Epithelial cell of prostate (primary cell): Measurements from ENCODE around the gene TRIP6.

Source experiments
- DNase-seq: peaks from one replicate; pipeline ENCODE4 v3.0.0-alpha.2; 2011; ENCODE audit warnings: low read depth, low spot score
- H3K27ac ChIP-seq: fragments of 450-650 bp; 2 replicates; pipeline ENCODE4 v1.5.1; 2017; ENCODE audit warnings: mild to moderate bottlenecking

Gene TRIP6

DNA sequence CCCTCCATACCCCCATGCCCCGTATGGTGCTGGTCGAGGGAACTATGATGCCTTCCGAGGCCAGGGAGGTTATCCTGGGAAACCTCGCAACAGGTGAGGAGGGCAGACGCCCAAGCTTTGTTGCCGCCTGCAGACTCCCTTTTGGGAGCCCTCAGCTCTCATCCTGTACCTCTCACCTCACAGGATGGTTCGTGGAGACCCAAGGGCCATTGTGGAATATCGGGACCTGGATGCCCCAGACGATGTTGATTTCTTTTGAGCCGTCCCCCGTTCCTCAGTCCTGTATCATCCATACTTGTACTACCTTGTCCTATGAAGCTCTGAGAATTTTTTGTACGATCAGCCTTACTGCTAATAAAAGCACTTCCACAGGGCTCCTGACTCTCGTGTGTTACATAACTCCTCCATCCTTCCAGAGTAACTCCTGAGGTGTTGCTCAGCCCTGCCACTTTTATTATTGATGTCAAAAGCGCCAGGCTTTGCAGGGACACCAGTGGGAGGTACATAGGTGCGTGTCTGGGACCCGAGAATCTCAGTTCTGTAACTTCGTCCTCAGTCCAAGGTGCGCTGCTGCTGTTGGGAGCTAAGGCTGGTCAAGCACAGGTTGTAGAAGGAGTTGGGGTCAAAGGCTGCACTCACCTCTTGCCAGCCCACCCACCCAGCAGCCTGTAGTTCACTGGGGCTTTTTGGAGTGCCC lies 21.3 kb downstream of the TRIP6 start:
- H3K27ac ChIP-seq, result peak overlapping the region; percentile 94
- no peak for DNase-seq

DNA sequence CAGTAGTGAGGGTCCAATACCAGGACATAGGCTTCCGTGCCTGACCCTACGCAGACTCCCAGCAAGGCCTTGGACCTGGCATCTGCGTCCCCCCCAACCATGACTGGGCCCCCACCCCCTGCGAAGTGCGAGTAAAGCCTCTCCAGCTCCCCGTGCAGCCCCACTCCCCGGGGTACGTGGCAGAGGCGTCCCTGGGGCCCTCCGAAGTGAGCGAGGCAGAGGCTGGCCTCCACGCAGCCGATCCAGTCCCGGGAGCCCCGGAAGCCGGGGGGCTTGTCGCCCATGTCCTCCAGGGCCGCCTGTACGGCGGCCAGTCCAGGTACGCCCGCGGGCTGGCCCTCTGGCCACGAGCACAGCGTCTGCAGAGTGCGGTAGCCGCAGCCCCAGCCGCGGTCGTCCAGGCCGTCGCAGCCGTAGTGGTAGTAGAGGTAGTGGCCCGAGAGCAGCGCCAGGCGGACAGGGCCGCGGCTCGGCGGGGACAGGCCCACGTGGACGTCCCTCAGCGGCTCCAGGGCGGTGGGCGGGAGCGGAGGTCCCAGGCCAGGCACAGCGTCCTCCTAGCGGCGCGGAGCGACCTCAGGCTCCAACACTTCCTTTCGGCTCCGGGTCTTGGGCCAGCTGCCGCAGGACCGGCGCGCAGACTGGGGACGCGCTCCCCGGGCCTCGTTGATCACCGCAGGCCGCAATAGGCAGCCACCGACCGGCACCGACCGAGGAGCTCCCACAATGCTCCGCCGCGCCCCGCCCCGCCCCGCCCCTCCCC lies 22.0 kb downstream of the TRIP6 start, which contains the start of gene UFSP1:
Gene UFSP1, minus strand, starts transcription at position 728 of the 763 bp plus-strand sequence. Its CDS starts 444 bp downstream, at position 284.
- H3K27ac ChIP-seq, result peak within 1 kb of the TSS; percentile 94
- DNase-seq, result no peak

DNA sequence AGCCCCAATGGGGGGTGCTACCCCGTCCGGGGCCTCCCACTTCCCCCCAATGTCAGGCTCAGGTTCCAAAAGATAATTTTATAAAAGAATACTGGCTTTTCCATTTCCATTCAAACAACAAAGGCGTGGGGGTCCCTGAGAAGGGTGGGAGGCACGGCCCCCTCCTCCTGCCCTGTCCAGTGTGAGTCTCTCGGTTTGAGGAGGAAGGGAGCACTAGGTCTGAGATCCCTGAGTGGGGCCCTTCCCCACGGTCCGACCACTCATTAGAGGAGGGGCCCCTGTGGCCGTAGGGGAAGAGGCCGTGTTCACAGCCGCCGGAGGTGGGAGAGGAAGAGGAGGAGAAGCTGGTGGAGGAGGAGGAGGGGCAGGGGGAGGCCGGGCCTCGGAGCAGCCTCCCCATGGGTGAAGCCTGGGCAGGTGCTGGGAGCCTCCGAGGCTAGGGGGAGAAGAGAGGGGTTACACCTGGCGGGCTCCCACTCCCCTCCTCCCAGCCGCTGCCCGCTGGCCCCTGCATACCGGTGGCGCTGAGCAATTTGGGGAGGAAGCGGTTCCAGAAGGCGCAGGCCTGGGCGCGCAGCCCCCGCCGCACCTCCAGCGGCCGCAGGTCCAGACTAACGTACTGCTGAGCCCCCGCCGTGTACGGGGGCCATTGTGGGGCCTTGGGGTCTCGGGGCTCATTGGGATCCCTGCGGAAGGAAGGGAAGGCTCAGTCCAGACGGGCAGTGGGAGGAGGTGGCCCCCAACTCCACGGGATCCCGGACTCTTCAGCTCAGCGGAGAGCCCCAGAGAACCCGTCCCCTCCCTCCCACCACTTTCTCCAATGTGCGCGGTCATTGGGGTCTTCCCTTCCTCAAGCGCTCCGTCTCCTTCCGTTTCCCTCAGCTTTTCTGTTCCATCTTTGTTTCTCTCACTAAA lies 23.7 kb downstream of the TRIP6 start:
- H3K27ac ChIP-seq, result peak overlapping the region; percentile 94
- no peak for DNase-seq

DNA sequence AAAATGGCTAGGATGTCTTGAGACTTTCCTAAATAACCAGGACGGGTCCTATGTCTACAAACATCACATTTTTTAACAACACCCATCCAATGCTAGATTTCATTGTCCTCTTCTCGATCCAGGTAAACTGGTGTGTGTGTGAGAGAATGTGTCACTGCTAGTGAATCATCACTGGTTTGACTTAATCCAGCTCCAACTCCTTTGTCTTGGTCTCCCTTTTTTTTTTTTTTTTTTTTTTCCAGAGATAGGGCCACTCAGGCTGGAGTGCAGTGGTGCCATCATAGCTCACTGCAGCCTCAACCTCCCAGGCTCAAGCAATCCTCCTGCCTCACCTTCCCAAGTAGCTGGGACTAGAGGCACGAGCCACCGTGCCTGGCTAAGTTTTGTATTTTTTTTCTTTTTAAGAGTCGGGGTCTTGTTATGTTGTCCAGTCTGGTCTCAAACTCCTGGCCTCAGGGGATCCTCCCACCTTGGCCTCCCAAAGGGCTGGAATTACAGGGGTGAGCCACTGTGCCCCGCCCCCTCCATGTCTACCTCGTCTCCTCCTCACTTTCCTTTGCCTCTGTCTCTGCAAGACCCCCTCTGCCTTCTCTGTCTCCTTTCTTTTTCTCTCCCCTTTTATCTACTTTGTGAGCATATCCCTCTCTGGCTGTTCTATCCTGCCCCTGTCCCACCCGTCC lies 24.5 kb downstream of the TRIP6 start:
- H3K27ac ChIP-seq, result peak overlapping the region; percentile 94
- peak; percentile 73 for DNase-seq

DNA sequence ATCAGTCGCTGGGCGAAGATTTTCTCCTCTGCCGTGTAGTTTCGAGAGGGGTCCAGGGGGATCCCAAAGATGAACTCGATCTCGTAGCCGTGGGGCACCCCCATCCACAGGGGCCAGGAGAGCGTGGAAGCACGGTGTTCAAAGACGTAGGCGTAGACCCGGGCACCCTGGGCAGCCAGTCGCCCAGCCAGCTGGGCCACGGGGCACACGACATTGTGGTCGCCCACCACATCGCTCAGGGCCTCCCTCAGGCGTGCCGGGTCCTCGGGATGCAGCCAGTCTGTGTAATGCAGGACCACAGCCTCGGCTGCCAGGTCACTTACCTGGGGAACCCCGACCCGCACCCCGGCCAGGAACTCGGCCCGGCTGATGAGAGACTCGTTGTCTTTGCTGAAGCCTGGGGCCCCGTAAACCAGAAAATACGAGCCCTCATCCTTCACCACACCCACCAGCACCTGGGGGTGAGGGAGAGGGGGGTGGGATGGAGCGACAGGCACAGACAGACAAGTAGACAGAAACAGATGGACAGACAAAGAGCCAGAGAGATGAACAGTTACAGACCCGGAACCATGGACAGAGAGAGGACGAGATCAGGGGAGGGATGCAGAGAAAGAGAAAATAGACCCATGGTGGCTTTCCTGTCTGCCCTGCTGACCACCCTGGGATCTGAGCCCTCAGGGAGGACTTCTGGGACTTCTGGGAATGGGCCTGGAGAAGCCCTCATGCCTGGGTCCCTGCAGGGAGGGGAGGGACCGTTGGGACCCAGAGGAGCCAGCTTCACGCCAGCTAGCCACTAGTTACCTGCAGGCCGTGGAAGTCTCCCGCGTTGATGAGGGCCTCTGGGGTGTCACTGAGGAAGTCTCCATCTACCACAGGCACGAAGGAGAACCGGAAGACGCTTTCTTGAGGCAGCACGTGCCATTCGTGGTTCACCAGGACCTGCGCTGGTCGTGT lies 25.5 kb downstream of the TRIP6 start:
- no peak for DNase-seq
- H3K27ac ChIP-seq, result no peak overlapping the region

DNA sequence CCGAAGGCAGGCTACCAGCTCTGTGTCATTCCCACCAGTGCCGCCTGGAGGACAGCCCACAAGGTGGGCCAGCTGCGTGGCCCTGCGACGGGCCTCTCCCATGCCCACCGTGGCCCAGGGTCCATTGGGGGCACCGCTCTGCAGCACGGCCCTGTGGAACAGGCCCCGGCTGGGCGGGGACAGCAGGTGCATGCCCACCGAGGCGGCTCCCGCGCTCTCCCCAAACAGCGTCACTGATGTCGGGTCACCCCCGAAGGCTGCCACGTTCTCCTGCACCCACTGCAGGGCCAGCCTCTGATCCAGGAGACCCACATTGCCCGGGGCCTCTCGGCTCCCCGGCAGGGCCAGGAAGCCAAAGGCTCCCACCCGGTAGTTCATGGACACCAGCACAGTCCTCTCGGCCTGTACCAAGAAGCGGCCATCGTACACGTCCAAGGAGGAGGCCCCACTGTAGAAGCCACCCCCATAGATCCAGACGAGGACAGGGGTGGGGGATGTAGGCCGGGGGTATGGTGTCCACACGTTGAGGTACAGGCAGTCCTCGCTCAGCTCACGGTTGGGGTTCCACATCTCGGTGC lies 26.2 kb downstream of the TRIP6 start:
- H3K27ac ChIP-seq, result no peak overlapping the region
- DNase-seq, result no peak

DNA sequence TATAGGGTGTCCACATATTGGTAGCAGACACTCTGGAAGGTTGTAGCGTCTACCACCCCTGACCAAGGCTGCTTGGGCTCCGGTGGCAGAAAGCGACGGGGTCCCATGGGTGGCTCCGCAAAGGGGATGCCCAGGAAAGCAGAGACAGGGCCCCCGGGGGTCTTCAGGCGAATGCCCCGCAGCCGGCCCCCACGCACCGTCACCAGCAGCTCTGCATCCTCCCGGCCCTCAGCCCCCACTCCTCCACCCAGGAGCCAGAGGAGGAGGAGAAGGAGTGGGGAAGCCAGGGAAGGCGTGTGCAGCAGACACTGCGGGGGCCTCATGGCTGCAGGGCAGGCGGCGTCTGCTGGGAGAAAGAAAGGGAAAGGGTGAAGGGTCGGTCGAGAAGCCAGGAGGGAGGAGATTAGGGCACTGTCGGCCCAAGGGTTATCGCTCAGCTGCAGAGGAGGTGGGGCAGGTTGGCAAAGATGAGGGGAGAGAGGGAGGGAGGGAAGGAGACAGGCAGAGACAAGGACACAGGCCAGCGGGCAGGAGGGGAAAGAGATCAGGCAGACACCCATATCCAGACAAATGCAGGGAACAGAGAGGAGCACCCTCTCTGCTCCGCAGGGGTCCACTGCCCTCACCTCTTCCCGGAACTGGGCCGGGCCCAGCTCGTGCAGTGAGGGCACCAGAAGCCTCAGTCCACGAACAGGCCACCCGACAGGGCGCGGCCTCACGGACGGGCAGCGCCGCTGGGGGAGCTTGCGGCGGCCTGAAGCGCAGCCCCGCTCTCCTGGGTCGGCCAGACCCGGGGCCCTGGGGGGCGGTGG lies 26.9 kb downstream of the TRIP6 start:
- no peak for DNase-seq
- no peak overlapping the region for H3K27ac ChIP-seq

DNA sequence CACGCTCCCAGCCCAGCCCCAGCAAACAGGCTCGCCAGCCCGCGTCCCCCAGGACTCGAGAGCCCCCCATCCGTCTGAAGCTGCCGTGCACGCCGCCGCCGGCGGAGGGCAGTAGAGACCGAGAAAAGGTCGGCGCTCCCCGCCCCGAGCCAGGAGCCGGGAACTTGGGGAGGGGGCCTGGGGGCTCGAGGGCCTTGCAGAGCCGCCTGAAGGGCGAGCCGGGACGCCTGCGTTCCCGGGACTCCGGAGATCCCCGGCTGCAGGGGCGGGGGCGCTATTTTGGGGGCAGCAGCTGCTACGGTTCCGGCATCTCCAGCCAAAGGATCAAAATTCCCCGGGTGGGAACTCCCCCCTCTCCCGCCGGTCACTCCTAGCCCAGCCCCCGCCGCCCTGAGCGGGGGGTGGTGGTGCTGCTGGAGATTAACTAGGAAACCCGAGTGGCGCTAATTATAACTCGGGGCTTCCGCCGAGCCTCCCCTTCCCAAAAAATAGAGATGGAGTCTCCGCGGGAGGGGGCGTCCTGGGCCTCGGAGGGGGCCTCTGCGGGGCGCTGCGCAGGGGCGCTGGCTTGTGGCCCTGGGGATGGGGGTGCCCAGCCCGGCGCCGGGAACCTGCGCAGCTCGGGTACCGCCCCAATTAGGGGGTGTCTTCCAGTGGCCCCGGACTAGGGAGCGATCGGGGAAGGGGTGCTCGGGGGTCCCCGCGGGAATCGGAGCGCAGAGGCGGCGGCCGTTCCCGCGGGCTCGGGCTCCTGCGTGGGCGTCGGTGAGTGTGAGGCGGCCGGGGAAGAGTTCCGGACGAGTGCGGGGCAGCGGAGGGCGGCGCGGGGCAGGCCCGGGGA lies 27.9 kb downstream of the TRIP6 start:
- H3K27ac ChIP-seq, result no peak overlapping the region
- no peak for DNase-seq

DNA sequence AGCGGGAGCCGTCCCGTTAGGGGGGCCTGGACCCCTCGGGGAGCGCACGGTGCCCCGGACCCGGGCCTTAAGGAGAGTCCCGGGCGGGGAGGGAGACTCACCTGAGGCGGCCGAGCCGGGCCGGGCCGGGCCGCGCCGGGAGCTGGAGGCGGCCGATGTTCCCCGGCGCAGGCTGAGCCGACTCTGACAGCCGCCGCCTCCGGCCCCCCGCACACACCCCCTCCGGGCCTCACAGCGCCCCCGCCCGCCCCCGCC lies 28.4 kb downstream of the TRIP6 start, which contains the start of gene ACHE:
Gene ACHE, minus strand, starts transcription at position 188 of the 255 bp plus-strand sequence. CDS start 1,656 bp downstream, outside the sequence.
- DNase-seq, result no peak
- H3K27ac ChIP-seq, result no peak within 1 kb of the TSS

DNA sequence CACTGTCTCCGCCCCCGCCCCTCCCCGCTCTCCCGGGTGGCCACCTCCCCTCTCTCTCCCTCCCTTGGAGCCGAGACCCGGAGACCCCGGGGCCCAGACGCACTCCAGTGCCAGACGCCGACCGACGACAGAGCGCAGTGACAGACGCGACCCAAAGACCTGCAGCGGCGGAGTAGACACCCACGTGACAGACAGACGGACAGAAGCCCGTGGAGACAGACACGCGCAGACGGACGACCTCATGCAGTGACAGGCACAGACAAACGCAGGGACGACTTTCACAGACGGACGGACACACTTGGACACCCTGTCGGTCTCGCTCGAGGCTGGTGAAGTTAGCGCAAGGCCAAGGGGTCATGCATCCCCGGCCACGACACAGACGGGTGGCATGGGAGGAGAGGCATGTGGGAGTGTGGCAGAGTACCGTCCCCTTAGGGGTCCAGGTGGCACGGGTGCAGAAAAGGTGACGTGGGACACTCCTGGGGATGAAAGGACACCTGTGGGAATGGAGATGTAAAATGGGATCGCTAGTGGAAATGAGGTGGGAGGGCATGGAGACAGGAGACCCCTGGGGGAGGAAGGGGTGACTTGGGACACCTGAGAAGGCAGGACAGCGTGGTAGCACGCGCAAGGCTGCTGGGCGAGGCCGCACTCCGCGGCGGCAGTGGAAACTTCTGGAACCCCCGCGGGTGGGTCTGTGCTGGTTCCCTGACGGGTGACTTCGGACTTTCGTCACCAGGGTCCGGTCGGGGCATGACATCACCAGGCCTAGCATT lies 29.0 kb downstream of the TRIP6 start:
- DNase-seq, result no peak
- no peak overlapping the region for H3K27ac ChIP-seq

DNA sequence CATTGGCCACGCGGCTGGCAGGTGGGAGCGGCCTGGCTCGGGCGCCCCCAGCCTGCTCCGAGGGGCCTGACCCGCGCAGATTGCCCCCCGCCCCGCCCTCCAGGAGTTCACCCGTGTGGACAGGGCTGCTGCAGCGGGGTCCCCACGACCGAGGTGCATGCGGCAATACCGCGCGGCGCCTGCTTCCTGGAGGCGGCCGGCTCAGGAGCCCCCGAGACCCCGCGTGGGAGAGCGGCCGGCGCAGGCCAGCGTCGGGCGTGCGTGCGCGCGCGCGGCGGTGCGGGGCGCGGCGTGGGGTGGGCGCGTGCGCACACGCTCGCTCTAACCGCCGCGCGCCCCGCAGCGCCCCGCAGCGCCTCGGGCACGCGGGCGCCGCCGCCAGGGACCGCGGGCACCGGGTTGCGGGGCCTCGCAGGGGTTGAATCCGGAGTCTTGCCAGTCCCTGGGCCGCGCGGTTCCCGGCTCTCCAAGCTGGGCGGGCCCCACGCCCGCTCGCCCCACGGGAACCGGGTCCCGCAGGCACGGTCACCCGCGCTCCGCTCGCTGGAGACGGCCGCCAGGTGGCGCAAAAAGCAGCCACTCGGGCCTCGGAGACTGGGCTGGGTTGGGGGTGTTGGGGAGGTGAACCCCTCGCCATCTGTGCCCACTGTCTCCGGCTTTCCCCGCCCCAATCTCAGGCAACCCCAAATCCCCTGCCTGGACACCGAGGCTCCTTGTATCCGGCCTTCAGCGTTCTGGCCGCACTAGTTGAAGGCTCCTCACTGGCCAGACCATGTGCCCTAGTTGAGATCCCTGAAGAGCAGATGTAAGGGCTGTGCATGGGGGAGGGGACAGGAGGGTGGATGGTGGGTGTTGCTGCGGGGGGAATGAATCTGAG lies 29.8 kb downstream of the TRIP6 start:
- DNase-seq, result no peak
- no peak overlapping the region for H3K27ac ChIP-seq

DNA sequence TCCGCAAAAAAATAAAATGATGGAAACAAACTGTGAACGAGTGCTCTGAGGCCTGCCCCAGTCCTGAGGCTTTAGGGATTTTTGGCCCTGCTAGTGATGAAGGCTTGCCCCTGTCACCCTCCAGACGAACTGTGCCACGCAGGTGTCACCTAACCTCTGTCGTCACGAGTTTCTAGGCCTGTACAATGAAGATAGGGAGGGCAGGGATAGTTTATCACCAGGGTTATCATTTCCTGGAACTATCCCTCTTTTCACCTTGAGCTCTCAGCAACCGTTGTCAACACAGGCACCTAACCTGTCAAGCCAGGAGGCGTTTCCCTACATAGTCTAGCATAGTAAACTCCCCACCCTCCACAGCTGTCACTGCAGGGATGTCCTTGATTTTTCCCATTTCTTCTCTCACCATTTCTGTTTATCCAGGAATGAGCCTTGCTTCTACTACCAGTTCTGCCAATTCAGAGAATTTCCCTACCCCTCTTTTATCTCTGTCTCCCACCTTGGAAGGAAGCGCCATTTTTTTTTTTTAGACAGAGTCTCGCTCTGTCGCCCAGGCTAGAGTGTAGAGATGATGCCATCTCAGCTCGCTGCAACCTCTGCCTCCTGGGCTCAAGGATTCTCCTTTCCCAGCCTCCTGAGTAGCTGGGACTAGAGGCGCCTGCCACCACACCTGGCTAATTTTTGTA lies 30.7 kb downstream of the TRIP6 start:
- no peak overlapping the region for H3K27ac ChIP-seq
- DNase-seq, result no peak

DNA sequence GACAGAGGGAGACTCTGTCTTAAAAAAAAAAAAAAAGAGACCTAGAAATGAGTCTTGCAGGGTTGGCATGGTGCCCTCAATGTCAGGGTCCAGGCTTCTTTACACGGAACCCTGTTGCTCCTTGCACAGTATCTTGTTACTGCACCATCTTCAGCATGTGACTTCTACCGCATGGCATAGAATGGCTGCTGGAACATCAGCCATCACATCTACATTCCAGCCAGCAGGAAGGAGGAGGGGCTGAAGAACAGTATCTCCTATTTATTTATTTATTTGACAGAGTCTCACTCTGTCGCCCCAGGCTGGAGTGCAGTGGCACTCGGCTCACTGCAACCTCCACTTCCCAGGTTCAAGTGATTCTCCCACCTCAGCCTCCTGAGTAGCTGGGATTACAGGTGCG lies 32.2 kb downstream of the TRIP6 start:
- H3K27ac ChIP-seq, result no peak overlapping the region
- DNase-seq, result no peak

DNA sequence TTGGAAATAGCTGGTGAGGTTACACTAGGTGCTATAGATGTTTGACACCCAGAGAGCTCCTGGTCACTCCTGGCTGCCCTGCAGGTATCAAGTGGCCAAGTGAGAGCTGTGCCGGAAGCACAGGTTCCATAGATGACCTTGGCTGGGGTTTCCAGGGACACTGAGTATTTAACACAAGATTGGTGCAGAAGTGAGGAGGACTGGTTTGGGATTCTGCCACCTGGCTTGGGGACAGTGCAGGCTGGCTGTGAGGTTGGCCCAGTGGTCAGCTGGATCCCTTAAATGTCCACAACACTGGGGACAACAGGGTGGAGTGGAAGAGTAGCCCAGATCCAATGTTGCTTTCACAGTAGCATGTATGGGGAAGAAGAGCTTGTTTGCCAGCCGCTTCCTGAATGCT lies 33.8 kb downstream of the TRIP6 start:
- no peak for DNase-seq
- H3K27ac ChIP-seq, result no peak overlapping the region

DNA sequence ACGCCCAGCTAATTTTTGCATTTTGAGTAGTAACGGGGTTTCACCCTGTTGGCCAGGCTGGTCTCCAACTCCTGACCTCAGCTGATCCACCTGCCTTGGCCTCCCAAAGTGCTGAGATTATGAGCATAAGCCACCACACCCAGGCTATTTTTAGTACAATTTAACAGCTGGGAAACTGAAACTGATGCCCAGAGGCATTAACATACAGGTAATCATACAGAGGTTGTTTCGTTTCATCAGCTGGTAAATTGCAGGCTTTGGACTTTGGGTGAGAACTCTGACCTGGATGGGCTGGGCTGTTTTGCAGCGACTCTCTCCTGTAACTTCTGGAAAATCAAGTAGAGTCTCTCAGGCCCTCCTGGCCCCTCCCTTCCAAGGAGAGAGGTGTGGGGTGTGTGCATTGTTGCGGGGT lies 34.7 kb downstream of the TRIP6 start:
- H3K27ac ChIP-seq, result no peak overlapping the region
- no peak for DNase-seq
